ENCODE data around the gene HK1.

Gene HK1

DNA sequence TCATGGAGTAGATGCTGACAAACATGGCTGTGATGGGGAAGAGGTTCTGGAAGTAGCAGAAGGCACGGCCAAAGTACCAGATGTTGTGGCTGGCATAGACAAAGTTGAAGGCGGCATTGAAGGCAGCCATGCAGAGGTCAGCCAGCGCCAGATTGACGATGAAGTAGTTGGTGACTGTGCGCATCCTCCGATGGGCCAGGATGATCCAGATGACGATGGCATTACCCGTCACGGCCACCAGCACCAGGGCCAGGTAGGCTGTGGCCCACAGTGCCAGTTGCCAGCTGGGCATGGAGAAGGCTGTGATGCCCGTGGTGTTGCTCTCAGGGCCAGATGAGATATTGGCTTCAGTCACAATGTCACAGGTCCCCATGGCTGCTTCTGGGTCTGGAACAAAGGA lies 137.7 kb downstream of the HK1 start:
- Histone ChIP-seq H3K4me1 (ENCODE audit: control insufficient read depth, insufficient read depth, low read length) (no peaks in the 10 kb centered on the region), H3K9me3 (ENCODE audit: control insufficient read depth, low read length) (no peaks in the 10 kb centered on the region), H3K36me3 (ENCODE audit: control insufficient read depth, insufficient read depth, low read length) (no peaks in the 10 kb centered on the region), H3K4me3 (ENCODE audit: insufficient read depth, low read depth, low read length) (no peak overlapping the region), H3K27ac (ENCODE audit: insufficient read depth, low read depth, low read length, poor library complexity, severe bottlenecking) (no peak overlapping the region), H3K27me3 (ENCODE audit: control insufficient read depth, insufficient read depth, low read length, poor library complexity, severe bottlenecking) (no peaks in the 10 kb centered on the region)
- 96% methylated on average over 10 of the region's 10 CpGs for WGBS, 2 experiments

DNA sequence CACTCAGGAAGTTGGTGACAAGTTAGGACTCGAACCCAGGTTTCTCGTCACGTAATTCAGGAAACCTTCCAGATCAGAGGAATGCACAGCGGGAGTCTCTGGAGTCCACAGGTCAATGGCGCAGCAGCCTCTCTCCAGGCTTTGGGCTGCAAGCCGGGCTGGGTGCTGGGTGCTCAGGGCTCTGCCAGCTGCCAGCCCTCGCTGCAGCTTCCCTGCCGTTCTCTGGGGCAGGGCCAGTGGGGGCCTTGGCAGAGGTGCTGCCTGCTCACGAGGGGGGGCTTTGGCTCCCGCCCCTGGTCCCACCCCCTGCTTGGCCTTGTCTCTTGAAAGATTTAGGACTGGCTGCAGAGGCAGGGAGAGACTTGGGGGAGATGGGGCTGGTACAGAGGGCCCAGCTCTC lies 138.4 kb downstream of the HK1 start, which contains the start of gene TACR2:
Gene TACR2, minus strand, starts transcription at position 224 of the 400 bp plus-strand sequence. CDS start 595 bp downstream, outside the sequence.
- Histone ChIP-seq H3K27ac (ENCODE audit: insufficient read depth, low read depth, low read length, poor library complexity, severe bottlenecking) (no peak within 1 kb of the TSS), H3K4me1 (ENCODE audit: control insufficient read depth, insufficient read depth, low read length) (no peaks in the 10 kb centered on the region), H3K9me3 (ENCODE audit: control insufficient read depth, low read length) (no peaks in the 10 kb centered on the region), H3K4me3 (ENCODE audit: insufficient read depth, low read depth, low read length) (no peak within 1 kb of the TSS), H3K36me3 (ENCODE audit: control insufficient read depth, insufficient read depth, low read length) (no peaks in the 10 kb centered on the region), H3K27me3 (ENCODE audit: control insufficient read depth, insufficient read depth, low read length, poor library complexity, severe bottlenecking) (no peaks in the 10 kb centered on the region)
- WGBS, 2 experiments, result 91 to 95% methylated on average over 10 of the region's 10 CpGs

DNA sequence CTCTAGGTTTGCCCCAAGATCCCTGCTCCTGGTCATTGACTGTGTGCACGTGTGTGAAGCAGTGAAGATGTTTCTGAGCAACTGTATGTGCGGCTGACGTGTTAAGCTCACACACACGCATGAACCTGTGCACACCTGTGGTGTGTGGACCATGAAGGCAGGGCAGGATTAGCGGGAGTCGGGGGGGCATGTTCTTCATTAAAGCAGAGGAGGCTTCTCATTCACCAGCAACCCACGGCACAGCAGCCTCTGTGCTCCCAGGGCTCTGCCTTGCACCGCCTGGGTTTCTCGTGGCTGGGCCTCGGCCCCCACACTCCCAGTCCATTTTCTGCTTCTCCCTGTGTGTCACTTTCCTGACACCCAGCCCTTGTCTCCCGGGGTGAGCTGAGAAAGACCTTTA lies 139.2 kb downstream of the HK1 start:
- no peaks in the 10 kb centered on the region for H3K36me3 ChIP-seq (ENCODE audit: control insufficient read depth, insufficient read depth, low read length)
- no peaks in the 10 kb centered on the region for H3K27me3 ChIP-seq (ENCODE audit: control insufficient read depth, insufficient read depth, low read length, poor library complexity, severe bottlenecking)
- no peak overlapping the region for H3K4me3 ChIP-seq (ENCODE audit: insufficient read depth, low read depth, low read length)
- H3K4me1 ChIP-seq (ENCODE audit: control insufficient read depth, insufficient read depth, low read length), result no peaks in the 10 kb centered on the region
- H3K9me3 ChIP-seq (ENCODE audit: control insufficient read depth, low read length), result no peaks in the 10 kb centered on the region
- WGBS, 2 experiments, result 90 to 92% methylated on average over 11 of the region's 11 CpGs
- no peak overlapping the region for H3K27ac ChIP-seq (ENCODE audit: insufficient read depth, low read depth, low read length, poor library complexity, severe bottlenecking)

DNA sequence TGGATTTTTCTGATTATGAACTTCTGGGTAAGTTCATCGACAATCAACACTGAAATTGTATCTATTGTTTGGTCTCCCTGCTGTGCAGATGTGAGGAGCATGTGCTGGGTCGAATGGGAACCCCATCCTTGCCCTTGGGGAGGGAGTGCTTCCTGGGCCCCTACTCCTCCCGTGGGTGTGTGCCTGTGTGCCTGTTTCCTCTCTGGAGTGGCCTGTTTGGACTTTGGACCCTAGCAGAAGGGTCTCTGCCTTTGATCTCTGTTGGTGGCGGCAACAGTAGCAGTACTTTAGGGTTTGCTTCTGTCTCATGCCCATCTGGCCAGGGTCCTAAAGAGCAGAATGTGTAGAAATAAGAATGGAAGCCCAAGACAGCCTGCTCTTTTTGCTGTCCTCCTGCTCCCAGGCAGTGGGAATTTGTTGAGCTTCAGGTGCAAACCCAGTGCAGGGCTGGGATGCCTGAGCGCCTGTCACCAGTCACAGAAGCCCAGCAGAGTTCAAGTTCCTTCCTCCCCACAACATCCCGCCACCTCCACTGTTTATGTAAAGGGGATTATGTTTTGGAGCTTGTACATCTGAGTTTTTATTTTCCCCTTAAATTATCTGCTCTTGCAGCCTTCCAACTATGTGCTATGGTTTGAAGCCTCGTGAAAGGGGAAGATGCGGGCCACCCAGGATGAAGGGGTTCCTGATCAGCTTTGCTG lies 139.9 kb downstream of the HK1 start:
- no peaks in the 10 kb centered on the region for H3K4me1 ChIP-seq (ENCODE audit: control insufficient read depth, insufficient read depth, low read length)
- H3K4me3 ChIP-seq (ENCODE audit: insufficient read depth, low read depth, low read length), result no peak overlapping the region
- 82% methylated on average over 7 to 8 of the region's 8 CpGs for WGBS, 2 experiments
- H3K9me3 ChIP-seq (ENCODE audit: control insufficient read depth, low read length), result no peaks in the 10 kb centered on the region
- H3K36me3 ChIP-seq (ENCODE audit: control insufficient read depth, insufficient read depth, low read length), result no peaks in the 10 kb centered on the region
- no peak overlapping the region for H3K27ac ChIP-seq (ENCODE audit: insufficient read depth, low read depth, low read length, poor library complexity, severe bottlenecking)
- H3K27me3 ChIP-seq (ENCODE audit: control insufficient read depth, insufficient read depth, low read length, poor library complexity, severe bottlenecking), result no peaks in the 10 kb centered on the region

DNA sequence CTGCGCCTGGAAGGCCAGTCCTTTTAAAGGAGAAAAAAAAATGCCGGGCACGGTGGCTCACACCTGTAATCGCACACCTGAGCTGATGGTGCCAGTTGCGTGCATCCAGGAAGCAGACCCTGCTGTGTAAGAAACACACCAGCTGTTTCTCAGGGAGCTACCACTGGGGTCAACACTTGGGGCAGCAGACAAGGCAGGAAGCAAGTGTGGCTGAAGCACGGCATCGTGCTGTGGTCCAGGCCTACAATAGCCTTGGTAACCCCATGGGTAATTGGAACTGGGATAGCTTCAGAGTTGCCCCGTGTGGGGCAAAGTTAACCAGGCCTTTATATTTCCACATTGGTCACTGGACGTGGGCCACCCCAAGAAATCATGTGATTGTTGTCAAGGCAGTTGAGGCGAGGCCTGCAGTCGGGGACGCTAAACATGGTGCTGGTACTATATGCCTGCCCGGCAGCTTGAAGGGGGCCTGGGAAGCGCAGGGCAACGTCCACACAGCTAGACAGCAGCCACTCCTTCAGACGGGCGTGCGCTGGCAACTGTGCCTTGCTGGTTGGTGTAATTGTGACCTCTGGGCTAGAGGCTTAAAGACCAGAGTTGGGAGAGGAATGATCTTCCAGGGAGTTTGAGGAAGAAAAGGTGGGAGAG lies 140.9 kb downstream of the HK1 start:
- no peaks in the 10 kb centered on the region for H3K9me3 ChIP-seq (ENCODE audit: control insufficient read depth, low read length)
- no peaks in the 10 kb centered on the region for H3K27me3 ChIP-seq (ENCODE audit: control insufficient read depth, insufficient read depth, low read length, poor library complexity, severe bottlenecking)
- no peak overlapping the region for H3K27ac ChIP-seq (ENCODE audit: insufficient read depth, low read depth, low read length, poor library complexity, severe bottlenecking)
- H3K4me1 ChIP-seq (ENCODE audit: control insufficient read depth, insufficient read depth, low read length), result no peaks in the 10 kb centered on the region
- H3K36me3 ChIP-seq (ENCODE audit: control insufficient read depth, insufficient read depth, low read length), result no peaks in the 10 kb centered on the region
- H3K4me3 ChIP-seq (ENCODE audit: insufficient read depth, low read depth, low read length), result no peak overlapping the region
- 93 to 94% methylated on average over 18 of the region's 18 CpGs for WGBS, 2 experiments

DNA sequence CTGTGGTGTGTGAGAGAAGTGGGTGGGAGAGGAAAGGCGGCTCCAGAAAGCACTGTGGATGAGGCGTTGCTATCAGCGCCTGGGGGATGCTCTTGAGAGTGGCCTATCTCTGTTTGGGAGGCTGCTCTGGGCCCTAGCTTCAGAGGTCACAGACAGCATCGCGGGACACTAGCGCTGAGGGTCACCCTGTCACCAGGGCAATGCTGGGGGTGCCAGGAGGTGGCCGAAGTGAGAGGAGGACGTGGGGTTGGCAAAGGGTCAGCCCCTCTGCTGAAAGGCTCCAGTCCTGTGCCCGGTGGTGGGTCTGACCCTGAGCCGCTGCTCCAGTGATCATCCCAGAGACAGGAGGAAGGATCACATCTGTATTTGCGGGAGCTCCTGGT lies 141.4 kb downstream of the HK1 start:
- H3K4me3 ChIP-seq (ENCODE audit: insufficient read depth, low read depth, low read length), result no peak overlapping the region
- no peaks in the 10 kb centered on the region for H3K27me3 ChIP-seq (ENCODE audit: control insufficient read depth, insufficient read depth, low read length, poor library complexity, severe bottlenecking)
- no peaks in the 10 kb centered on the region for H3K9me3 ChIP-seq (ENCODE audit: control insufficient read depth, low read length)
- no peak overlapping the region for H3K27ac ChIP-seq (ENCODE audit: insufficient read depth, low read depth, low read length, poor library complexity, severe bottlenecking)
- no peaks in the 10 kb centered on the region for H3K36me3 ChIP-seq (ENCODE audit: control insufficient read depth, insufficient read depth, low read length)
- 83 to 85% methylated on average over 10 of the region's 11 CpGs for WGBS, 2 experiments
- H3K4me1 ChIP-seq (ENCODE audit: control insufficient read depth, insufficient read depth, low read length), result no peaks in the 10 kb centered on the region

DNA sequence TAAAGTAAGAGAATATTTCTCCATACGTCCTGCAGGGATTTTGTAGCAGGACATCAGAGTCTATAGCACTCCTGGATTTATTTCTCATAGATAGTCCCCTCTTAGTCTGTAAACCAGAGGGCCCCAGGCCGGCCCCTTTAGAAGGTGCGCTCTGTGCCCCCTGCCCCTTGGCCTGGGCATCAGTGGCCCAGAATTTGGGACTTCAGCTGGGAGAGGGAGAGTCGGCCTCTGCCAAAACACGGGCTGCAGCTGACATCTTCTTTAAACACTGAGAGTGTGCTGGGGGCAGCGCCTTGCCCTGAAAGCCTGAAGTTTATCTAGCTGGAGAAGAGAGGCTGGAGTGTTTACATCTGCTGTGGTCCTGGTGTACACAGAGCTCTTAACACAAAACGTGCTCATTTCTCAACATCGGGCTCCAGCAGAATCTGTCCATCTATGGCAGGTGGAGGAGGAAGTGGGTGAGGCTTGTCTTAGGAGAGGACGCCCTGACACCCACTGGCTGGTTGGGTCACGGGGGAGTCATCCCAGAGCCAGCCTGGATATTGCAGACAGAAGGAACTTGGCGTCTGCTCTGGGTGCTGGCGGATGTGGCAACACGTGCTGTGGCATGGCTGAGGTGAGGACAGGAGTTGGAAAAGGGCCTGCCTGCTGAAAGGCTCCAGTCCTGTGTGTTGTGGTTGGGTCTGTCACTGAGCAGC lies 143.5 kb downstream of the HK1 start:
- WGBS, 2 experiments, result 90 to 91% methylated on average over 13 of the region's 13 CpGs
- no peaks in the 10 kb centered on the region for H3K27me3 ChIP-seq (ENCODE audit: control insufficient read depth, insufficient read depth, low read length, poor library complexity, severe bottlenecking)
- H3K36me3 ChIP-seq (ENCODE audit: control insufficient read depth, insufficient read depth, low read length), result no peaks in the 10 kb centered on the region
- H3K4me3 ChIP-seq (ENCODE audit: insufficient read depth, low read depth, low read length), result no peak overlapping the region
- no peaks in the 10 kb centered on the region for H3K4me1 ChIP-seq (ENCODE audit: control insufficient read depth, insufficient read depth, low read length)
- no peak overlapping the region for H3K27ac ChIP-seq (ENCODE audit: insufficient read depth, low read depth, low read length, poor library complexity, severe bottlenecking)
- H3K9me3 ChIP-seq (ENCODE audit: control insufficient read depth, low read length), result no peaks in the 10 kb centered on the region

DNA sequence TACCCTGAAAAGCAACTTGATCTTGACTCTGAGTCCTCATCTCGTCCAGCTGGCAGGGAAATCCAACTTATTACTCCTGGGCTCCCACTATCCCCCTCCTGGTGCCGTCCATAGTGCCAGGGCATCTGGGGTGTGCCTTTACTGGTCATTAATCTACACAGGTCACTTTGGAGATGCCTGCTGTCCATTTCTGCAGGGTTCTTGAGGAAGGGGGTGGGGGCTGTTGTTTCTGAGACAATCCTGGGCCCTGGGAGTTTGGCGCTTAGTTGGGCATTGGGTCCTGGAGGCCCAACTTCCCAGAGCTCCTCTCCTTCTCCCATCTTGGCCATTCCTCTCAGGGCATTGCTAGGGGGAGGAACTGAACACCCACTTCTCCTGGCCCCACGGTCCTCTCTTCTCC lies 144.4 kb downstream of the HK1 start:
- Histone ChIP-seq H3K36me3 (ENCODE audit: control insufficient read depth, insufficient read depth, low read length) (no peaks in the 10 kb centered on the region), H3K4me1 (ENCODE audit: control insufficient read depth, insufficient read depth, low read length) (no peaks in the 10 kb centered on the region)
- WGBS, 2 experiments, result 92 to 93% methylated on average over 4 of the region's 4 CpGs

DNA sequence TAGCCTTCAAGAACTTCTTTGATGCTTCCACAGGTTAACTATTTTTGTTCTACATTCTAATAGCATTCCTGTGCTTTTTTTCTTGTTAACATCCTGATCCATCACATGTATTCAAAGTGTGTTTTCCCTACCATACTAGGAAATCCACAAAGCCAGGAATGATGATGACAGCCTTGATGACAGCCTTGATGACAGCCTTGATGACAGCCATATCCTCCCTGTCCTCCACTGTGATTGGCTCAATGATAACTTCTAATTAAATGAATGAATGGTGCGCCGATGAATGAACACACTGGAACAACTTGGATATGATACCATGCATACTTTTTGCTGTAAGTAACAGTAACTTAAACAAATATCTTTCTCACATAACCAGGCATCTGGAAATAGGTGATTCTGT lies 146.7 kb downstream of the HK1 start:
- Histone ChIP-seq H3K27ac (ENCODE audit: insufficient read depth, low read depth, low read length, poor library complexity, severe bottlenecking) (no peak overlapping the region), H3K36me3 (ENCODE audit: control insufficient read depth, insufficient read depth, low read length) (no peaks in the 10 kb centered on the region), H3K4me1 (ENCODE audit: control insufficient read depth, insufficient read depth, low read length) (no peaks in the 10 kb centered on the region), H3K27me3 (ENCODE audit: control insufficient read depth, insufficient read depth, low read length, poor library complexity, severe bottlenecking) (no peaks in the 10 kb centered on the region), H3K4me3 (ENCODE audit: insufficient read depth, low read depth, low read length) (no peak overlapping the region), H3K9me3 (ENCODE audit: control insufficient read depth, low read length) (no peaks in the 10 kb centered on the region)
- WGBS, 2 experiments, result 70 to 100% methylated on average over 2 of the region's 2 CpGs

More for the DNA sequence above, 144.4 kb downstream of the HK1 start:
- H3K27ac ChIP-seq (ENCODE audit: insufficient read depth, low read depth, low read length, poor library complexity, severe bottlenecking), result no peak overlapping the region
- H3K4me3 ChIP-seq (ENCODE audit: insufficient read depth, low read depth, low read length), result no peak overlapping the region
- H3K27me3 ChIP-seq (ENCODE audit: control insufficient read depth, insufficient read depth, low read length, poor library complexity, severe bottlenecking), result no peaks in the 10 kb centered on the region
- no peaks in the 10 kb centered on the region for H3K9me3 ChIP-seq (ENCODE audit: control insufficient read depth, low read length)

DNA sequence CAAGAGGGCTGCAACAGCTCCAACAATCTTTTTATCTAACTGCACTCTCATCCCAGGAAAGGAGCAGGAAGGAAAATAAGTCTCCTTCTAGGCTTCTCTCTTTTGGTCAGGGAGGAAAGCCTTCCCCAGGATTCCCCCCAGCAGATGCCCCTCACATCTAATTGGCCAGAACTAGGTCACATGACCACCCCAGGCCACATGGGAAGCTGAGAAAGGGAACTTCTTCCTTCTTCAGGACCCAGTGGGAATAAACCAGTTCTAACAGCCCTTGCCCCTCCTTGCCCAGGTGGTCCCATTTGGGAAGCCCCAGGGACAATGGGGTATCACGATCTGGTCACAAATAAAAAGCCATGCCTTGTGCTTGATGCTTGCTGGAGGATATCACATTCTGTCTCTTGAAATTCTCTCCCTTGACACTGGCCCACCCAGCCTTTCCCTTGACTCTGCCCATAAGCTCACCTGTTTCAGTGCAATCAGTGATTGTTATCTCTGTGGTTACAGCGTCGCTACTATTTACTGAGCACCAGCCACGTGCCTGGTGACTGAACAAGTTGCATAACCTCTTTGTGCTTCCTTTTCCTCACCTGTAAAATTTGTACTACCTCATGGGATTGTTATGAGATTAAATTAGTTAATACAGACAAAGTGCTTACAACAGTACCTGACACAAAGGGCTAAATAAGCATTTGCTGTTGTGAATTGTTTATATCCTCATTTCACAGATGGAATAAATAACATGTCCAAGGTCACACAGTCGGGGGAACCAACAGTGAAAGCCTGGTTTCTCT lies 147.4 kb downstream of the HK1 start:
- H3K9me3 ChIP-seq (ENCODE audit: control insufficient read depth, low read length), result no peaks in the 10 kb centered on the region
- no peak overlapping the region for H3K27ac ChIP-seq (ENCODE audit: insufficient read depth, low read depth, low read length, poor library complexity, severe bottlenecking)
- WGBS, 2 experiments, result 70 to 76% methylated on average over 5 of the region's 5 CpGs
- H3K27me3 ChIP-seq (ENCODE audit: control insufficient read depth, insufficient read depth, low read length, poor library complexity, severe bottlenecking), result no peaks in the 10 kb centered on the region
- H3K4me3 ChIP-seq (ENCODE audit: insufficient read depth, low read depth, low read length), result no peak overlapping the region
- H3K4me1 ChIP-seq (ENCODE audit: control insufficient read depth, insufficient read depth, low read length), result no peaks in the 10 kb centered on the region
- H3K36me3 ChIP-seq (ENCODE audit: control insufficient read depth, insufficient read depth, low read length), result no peaks in the 10 kb centered on the region

Measured in ectodermal cell (in vitro differentiated cells).